ENCODE results near the gene RPL27A. TPM values are rescaled to one million over a fixed set of nuclear protein-coding genes. Genes with fewer than 3 reads are reported as not detected.

The RPL27A gene
- total RNA-seq, 1 donor from 2014 or later = 789 TPM

DNA sequence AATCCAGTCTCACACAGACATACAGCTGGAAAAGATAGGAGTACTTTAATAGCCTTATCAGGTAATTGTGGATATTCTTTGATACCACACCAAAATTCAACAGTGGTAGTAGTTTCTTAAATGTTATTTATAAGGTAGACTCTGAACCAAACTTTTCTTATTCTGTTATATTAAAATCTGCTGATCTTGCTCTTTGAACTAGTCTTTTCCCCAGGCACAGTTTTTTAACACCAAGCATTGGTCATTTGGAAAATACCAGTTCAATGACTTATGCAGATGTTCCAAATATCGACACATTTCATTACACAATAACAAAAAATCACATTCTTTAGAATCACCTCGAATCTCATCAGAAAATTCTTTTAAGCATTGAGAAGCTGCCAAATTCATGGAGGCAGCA, 7.7 kb upstream of the RPL27A start:
- DNase-seq (ENCODE audit: low spot score in 2 of 2) = no peak
- TF ChIP-seq, protein P1, sequence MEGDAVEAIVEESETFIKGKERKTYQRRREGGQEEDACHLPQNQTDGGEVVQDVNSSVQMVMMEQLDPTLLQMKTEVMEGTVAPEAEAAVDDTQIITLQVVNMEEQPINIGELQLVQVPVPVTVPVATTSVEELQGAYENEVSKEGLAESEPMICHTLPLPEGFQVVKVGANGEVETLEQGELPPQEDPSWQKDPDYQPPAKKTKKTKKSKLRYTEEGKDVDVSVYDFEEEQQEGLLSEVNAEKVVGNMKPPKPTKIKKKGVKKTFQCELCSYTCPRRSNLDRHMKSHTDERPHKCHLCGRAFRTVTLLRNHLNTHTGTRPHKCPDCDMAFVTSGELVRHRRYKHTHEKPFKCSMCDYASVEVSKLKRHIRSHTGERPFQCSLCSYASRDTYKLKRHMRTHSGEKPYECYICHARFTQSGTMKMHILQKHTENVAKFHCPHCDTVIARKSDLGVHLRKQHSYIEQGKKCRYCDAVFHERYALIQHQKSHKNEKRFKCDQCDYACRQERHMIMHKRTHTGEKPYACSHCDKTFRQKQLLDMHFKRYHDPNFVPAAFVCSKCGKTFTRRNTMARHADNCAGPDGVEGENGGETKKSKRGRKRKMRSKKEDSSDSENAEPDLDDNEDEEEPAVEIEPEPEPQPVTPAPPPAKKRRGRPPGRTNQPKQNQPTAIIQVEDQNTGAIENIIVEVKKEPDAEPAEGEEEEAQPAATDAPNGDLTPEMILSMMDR (IDR thresholded peaks at IDR 0.05) = no peak
- Histone ChIP-seq H3K9me3 (no peaks in the 10 kb centered on the region), H3K36me3 (peaks cover 0 to 10% of the 10 kb centered on the region in 2 donors), H3K27me3 (no peaks in the 10 kb centered on the region), H3K4me1 (peaks cover 5 to 13% of the 10 kb centered on the region in 2 donors), H3K27ac (no peak overlapping the region), H3K4me3 (no peak overlapping the region)
- intact Hi-C loops (cut with DNase I) = no loop called here

DNA sequence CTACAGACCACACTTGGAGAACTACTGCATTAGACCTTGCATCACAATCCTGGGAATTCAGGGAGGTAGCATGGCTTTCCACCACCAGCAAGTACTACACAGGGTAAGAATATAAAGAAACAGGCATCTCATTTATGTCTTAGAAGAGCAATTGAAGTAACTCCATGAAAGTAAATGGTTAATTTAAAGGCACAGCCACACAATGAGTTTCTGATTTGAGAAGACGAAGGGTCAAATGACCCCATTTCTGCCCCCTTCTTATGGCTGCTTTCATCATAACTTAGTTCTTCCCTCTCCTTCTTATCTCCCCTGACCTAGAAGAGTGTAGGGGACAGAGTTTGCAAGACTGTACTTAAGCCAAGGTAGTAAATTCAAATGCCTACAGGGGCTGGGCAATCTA, 6.1 kb upstream of the RPL27A start:
- peaks cover 5 to 7% of the 10 kb centered on the region in 2 donors for H3K4me1 ChIP-seq
- DNase-seq (ENCODE audit: low spot score in 2 of 2) = no peak
- H3K4me3 ChIP-seq = no peak overlapping the region
- H3K36me3 ChIP-seq = peaks cover 0 to 5% of the 10 kb centered on the region in 2 donors
- intact Hi-C loops (cut with DNase I) = no loop called here
- no peaks in the 10 kb centered on the region for H3K27me3 ChIP-seq
- H3K27ac ChIP-seq = no peak overlapping the region
- H3K9me3 ChIP-seq = no peaks in the 10 kb centered on the region
- TF ChIP-seq, protein P1 (IDR thresholded peaks at IDR 0.05) = no peak

DNA sequence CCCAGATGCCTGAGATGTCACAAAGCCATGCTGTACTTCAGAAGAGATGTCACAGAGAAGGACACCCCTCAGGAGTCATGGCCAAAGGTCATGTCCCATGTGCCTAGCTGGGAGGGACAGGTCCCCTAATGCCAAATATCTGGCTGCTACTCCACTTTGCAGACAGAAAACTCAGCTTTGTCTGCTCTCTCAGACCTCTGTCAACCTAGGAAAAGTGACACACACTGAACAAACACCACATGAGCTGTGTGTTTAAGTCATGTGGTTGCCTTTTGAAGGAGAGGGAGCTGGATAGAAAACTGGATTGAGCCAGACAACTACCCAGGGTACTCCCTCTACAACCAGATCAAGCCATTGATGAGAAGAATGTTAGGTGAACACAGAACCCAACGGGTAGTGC, 3.6 kb upstream of the RPL27A start:
- TF ChIP-seq, protein P1 (IDR thresholded peaks at IDR 0.05) = no peak
- Histone ChIP-seq H3K4me1 (peaks cover 0 to 9% of the 10 kb centered on the region in 2 donors), H3K9me3 (no peaks in the 10 kb centered on the region), H3K4me3 (no peak overlapping the region), H3K27me3 (no peaks in the 10 kb centered on the region), H3K36me3 (peaks cover under 1 to 4% of the 10 kb centered on the region in 2 donors), H3K27ac (no peak overlapping the region)
- intact Hi-C loops (cut with DNase I) = no loop called here
- no peak for DNase-seq (ENCODE audit: low spot score in 2 of 2)

DNA sequence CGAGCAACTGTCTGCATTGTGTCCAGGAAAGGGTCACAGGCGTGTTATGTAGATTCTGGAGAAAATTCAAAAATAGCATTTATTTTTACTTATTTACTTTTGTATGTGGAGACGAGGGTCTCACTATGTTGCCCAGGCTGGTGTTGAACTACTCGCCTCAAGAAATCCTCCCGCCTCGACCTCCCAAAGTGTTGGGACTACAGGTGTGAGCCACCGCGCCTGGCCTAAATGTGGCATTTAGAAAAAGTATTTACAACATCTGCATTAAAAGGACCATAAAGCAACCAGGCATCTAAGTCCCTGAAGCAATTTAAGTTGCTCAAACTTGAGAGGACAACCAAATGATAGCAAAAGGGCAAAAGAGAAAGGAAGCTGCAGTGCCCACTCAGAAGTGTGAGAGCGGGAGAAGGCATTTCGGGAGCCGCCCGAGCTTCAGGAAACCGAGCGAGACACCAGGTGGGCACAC, 722 bp upstream of the RPL27A start:
- no peaks in the 10 kb centered on the region for H3K9me3 ChIP-seq
- peak overlapping the region; percentile 81 to 97 for H3K27ac ChIP-seq
- H3K27me3 ChIP-seq = no peaks in the 10 kb centered on the region
- no peak for DNase-seq (ENCODE audit: low spot score in 2 of 2)
- peaks cover 21 to 32% of the 10 kb centered on the region in 2 donors for H3K36me3 ChIP-seq
- intact Hi-C loops (cut with DNase I) = loop anchor here (2.0 to 5.0 kb wide), 4 partner anchors 51 to 455 kb away; partner anchors contain the start of genes AKIP1 and TMEM9B
- TF ChIP-seq, protein P1 (IDR thresholded peaks at IDR 0.05) = no peak
- peaks cover 0 to 16% of the 10 kb centered on the region in 2 donors for H3K4me1 ChIP-seq
- peak overlapping the region; percentile 65 to 86 for H3K4me3 ChIP-seq

DNA sequence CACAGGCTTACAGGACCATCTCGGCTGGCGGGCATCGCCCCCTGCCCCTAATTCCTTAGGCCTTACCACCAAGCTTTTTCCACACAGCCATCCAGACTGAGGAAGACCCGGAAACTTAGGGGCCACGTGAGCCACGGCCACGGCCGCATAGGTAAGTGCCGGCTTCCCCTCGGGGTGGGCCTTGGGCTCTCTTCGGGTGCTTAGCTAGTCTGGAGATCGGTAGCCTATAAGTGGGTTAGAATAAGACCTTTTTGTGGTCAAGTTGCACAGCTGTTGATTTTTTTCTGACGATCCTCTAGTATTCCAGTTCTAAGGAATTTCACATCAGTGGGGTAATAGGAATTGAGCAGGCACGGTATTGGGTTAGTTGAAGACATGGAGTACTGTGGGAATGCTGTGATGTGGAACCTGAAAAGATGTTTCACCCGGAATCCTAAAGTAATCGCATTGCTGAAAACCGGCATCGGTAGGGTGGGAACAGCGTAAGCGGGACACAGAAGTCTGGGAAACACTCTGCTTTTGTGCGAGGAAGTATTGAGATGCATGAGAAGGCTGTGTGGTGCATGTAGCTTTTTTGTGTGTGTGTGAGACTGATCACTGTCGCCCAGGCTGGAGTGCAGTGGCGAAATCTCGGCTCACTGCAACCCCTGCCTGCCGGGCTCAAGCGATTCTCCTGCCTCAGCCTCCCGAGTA, 669 bp downstream of the RPL27A start:
- intact Hi-C loops (cut with DNase I) = loop anchor here (2.0 to 5.0 kb wide), 4 partner anchors 50 to 454 kb away; partner anchors contain the start of genes AKIP1 and TMEM9B
- H3K36me3 ChIP-seq = peaks cover 21 to 35% of the 10 kb centered on the region in 2 donors

More for the DNA sequence above, 669 bp downstream of the RPL27A start:
- peaks cover 5 to 24% of the 10 kb centered on the region in 2 donors for H3K4me1 ChIP-seq
- H3K27me3 ChIP-seq = no peaks in the 10 kb centered on the region
- H3K27ac ChIP-seq = peak overlapping the region; percentile 81 to 97
- H3K9me3 ChIP-seq = no peaks in the 10 kb centered on the region
- no peak for DNase-seq (ENCODE audit: low spot score in 2 of 2)
- H3K4me3 ChIP-seq = peak overlapping the region; percentile 65 to 86
- TF ChIP-seq, protein P1 (IDR thresholded peaks at IDR 0.05) = no peak

All from ascending aorta (tissue), 2 donors.